HG03571 (cell line): ENCODE measurements around the gene DOCK4.

Experiments
- ATAC-seq: cut with Tn5 transposase; IDR thresholded peaks from one replicate; pipeline ENCODE4 v1.9.1; 2021; ENCODE audit not compliant: unreplicated experiment

Gene DOCK4

DNA sequence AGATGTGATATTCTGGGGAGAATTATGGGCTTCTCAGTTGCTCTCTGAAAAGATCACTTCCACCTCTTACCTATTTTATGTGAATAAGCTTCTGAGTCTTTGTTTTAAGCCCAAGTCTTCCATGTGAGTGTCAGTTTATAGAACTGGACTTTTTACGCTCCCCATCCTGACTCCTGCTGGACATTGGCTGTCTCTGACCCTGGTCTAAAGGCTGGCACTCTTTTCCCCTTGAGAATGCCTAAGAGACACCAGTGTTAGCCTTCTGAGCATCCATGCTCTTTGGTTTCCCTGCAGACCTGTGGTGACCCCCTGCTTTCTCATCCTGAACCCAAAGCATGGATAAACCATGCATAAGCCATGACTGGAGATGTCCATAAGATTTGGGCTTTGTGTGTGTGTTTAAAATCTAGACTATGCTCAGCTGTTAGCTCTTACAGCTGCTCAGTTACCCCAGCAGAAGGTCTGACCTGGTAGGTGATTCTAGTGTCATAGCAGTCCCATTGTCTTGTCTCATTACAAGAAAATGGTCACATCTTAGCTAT, 495.3 kb downstream of the DOCK4 start:
- ATAC-seq: no peak

DNA sequence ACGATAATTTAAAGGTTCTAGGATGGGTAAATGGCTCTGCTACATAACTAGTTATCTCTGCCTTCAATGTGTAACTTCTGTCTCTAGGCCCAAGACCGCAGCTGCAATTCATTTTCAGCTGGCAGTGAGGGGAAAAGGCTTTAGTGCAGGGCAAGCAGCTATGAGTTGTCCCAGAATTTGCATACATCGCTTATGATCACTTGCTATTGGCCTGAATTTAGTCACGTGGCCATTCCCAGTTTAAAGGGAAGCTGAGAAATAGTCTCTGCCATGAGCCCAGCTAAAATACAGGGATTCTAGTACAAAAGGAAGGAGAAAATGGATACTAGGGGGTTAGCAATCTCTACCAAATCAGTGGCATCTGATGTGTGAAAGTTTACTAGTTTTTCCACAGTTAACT, 498.1 kb downstream of the DOCK4 start:
- ATAC-seq: no peak

DNA sequence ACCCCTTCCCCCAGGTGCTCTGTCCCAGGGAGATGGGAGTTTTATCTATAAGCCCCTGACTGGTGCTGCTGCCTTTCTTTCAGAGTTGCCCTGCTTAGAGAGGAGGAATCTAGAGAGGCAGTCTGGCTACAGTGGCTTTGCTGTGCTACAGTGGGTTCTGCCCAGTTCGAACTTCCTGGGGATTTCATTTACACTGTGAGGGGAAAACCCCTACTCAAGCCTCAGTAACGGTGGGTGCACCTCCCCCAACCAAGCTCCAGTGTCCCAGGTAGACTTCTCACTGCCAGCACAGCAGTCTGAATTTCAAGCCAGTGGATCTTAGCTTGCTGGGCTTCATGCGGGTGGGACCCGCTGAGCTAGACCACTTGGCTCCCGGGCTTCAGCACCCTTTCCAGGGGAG, 500.4 kb downstream of the DOCK4 start:
- ATAC-seq: no peak

DNA sequence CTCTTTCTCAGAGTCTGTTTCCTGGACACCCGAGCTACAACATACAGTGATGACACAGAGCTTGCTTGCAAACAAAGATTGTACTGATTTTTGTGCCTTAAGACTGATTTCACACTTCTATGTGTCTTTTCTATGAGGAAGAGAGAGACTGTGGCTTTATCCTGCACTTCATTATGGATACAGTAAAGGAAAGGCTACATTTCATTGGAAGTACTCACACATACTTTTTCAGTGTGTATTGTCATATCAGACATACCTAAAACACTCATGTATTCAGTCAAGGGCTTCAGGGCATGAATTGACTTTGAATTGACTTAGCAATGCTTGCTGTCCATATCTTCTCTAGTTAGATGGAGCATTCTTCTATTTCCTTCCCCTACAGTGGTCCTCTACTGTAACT, 508.4 kb downstream of the DOCK4 start:
- no peak for ATAC-seq

DNA sequence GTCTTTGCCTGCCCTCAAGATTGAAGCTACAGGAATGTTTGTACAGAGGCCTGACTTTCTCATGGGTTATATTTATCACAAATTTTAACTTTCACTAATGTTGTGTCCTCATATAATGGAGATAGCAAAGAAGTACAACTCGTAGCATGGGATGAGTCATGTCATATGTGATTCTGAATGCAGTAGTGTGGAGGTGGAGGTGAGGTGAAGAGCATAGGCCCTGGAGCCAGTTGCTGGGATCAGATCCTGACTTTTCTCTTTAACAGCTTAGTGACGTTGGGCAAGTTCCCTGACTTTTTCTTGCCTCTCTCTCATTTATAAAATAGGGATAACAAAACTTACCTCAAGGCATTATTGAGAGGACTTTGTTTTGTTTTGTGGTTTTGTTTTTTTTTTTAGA, 511.8 kb downstream of the DOCK4 start:
- no peak for ATAC-seq

GRCh38 chr7:111690364-111691111, 515.7 kb downstream of the DOCK4 start:
- no peak for ATAC-seq

DNA sequence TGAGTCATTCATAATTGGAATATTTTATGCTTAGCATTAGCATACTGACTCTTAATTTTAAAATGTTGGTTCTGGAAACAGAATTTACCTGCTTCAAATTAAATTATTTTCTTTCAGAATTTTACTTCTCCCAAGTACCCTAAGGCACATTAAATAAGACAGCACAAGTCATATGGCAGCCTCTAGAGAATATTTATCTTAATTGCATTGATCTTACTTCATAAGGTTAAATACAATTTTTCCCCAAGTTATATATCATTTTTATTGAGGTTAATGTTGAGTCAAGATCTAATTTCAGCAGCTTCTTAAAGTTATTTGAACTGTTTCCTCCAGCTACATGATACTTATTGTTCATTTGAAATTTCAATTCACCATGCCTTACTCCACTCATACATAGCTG, 520.9 kb downstream of the DOCK4 start:
- no peak for ATAC-seq

DNA sequence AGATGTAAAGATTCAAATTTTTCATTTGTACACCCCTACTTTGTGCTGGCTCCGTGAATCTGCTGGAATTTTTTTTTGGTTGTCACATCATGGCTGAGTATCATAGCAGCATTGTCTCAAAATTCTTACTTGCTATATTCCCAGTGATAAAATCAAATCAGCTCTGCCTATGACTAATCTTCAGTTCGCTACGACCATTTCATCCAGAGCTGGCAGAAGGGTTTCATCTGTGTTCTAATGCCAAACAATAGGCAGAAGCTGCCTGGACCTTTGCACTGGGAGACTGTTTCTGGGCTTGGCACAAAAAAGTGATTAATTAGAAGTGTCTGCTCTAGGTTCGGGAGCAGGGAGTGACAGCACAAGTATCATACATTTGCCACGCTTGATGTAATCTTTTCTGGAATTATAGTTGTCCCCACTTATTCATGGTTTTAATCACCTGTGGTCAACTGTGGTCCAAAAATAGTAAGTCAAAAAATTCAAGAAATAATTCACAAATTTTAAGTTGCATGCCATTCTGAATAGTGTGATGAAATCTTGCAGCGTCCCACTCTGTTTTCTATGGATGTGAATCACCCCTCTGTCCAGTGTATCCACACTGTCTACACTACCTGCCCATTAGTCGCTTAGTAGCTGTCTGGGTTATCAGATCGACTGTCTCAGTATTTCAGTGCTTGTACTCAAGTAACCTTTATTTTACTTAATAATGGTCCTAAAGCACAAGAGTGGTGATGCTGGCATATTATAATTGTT, 523.4 kb downstream of the DOCK4 start:
- ATAC-seq: no peak

DNA sequence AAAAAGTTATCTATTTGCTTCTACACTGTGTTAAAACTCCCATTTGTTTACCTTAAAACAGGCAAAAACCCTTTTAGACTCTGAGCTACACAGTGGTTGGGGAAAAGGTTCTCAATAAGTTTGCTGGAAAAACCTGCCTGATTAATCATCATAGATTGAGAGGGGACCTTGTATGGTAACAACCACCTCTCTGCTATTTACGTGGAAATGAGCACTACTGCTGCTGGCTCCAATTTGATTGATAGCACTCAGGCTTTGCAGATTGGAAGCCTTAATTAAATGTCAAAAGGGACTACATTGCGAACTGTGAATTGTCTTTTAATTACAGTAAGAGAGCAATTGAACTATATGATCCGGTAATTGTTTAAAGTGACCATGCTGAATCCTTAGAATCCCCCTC, 525.0 kb downstream of the DOCK4 start:
- no peak for ATAC-seq

DNA sequence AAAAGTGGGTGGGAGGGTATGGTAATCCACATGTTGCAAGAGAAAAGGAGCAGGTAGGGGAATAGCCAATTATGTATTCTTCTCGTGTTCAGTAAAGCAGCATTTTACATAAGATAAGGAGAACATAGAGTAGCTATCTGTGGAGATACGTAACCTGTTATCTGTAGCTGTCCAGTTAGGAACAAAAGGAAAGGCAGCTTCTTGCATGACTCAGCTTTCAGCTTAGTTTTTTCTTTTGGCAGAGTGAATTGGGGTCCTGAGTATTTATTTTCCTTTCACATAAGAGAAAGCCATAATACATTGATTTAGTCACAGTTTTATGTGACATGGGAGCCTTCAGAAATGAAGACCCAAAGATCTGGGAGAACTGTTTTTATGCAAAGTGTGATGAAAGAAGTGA, 527.2 kb downstream of the DOCK4 start:
- no peak for ATAC-seq

DNA sequence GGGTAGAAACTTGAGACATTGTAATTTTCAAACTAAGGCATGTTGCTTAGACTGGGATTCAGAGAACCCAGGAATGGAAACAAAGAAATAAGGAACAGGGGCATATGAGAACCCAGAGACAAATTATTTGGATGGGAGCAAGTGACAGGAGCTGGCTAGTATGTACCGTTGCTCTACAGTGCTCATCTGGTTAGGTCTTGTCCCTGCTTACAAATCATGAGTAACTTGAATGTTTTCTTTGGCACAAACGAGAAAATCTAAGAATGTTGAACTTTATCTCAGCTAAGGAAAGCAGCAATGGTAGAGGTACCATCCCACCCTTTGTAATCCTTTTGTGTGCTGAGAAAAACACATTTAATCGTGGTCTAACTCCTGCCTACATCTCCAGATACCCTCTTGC, 527.9 kb downstream of the DOCK4 start:
- ATAC-seq: no peak

DNA sequence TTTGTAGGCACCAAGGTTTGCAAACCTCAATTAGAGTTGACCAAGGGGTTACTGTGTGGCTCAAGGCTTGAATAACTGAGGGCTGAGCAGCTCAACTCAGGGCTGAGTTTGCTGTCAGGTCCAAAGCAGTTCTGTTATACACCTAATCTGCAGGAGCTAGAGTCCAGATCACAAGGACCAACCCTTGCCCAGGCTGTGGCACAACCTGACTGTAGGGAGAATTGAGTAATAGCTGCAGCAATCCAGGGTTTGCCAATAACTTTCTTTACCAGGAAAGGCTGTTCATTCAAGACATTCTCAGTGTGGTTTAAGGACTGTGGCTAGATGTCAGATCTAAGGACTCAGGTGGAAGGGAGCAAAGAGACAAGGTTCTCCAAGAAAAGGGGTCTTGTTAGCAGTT, 528.4 kb downstream of the DOCK4 start:
- ATAC-seq: no peak

DNA sequence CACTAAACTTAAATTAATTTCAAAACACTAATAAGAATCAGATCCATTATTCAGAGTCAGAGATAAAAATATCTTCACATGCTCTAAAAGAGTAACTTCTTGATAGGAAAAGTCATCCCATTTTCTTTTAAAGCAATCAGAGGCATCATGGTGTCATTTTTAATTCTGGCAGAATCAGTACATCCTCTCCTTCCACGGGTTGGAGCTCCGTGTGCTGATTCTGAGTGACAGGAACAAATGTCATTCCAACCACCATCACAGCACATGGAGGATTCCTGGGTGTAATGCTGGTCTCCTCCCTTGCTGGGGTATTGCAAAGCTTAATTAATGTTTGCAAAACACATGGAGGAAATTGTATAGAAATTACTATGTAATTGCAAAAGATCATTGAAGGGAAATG, 529.4 kb downstream of the DOCK4 start:
- no peak for ATAC-seq
